HG02840 (cell line): ENCODE measurements around the gene LSAMP.
"Not testable (repeated sequence)": the region's sequence is repeated elsewhere in the genome, so short reads cannot be mapped to it uniquely, and the experiment has no call there.

Experiments
- ATAC-seq: cut with Tn5 transposase; IDR thresholded peaks from one replicate; pipeline ENCODE4 v1.9.1; 2021; ENCODE audit warnings: mild to moderate bottlenecking, moderate library complexity, moderate number of reproducible peaks; ENCODE audit not compliant: unreplicated experiment, low FRiP score

LSAMP gene

GRCh38 chr3:115788921-115789470 lies 656.3 kb downstream of the LSAMP start:
- no peak for ATAC-seq

GRCh38 chr3:115787818-115788217 lies 657.5 kb downstream of the LSAMP start:
- ATAC-seq, result no peak

- no peak for ATAC-seq
Observed at GRCh38 chr3:115785782-115786181, 659.5 kb downstream of the LSAMP start.

- no peak for ATAC-seq
Observed at GRCh38 chr3:115784739-115785536, 660.3 kb downstream of the LSAMP start.

- peak; percentile 89 for ATAC-seq
Observed at GRCh38 chr3:115783938-115784738, 661.1 kb downstream of the LSAMP start.

GRCh38 chr3:115783426-115783825 lies 661.9 kb downstream of the LSAMP start:
- not testable (repeated sequence) for ATAC-seq

GRCh38 chr3:115779011-115779410 lies 666.3 kb downstream of the LSAMP start:
- ATAC-seq, result no peak

GRCh38 chr3:115772951-115773350 lies 672.3 kb downstream of the LSAMP start:
- ATAC-seq, result no peak

- no peak for ATAC-seq
Observed at GRCh38 chr3:115768661-115769060, 676.6 kb downstream of the LSAMP start.

- no peak for ATAC-seq
Observed at GRCh38 chr3:115766587-115767482, 678.5 kb downstream of the LSAMP start.

GRCh38 chr3:115761927-115762305 lies 683.4 kb downstream of the LSAMP start:
- no peak for ATAC-seq

GRCh38 chr3:115760716-115761115 lies 684.6 kb downstream of the LSAMP start:
- ATAC-seq, result no peak

- ATAC-seq, result no peak
Observed at GRCh38 chr3:115758076-115758763, 687.1 kb downstream of the LSAMP start.

- ATAC-seq, result not testable (repeated sequence)
Observed at GRCh38 chr3:115752978-115753377, 692.3 kb downstream of the LSAMP start.
